HG03439 (cell line): ENCODE measurements around the gene EEA1.
"Not testable (repeated sequence)": the region's sequence is repeated elsewhere in the genome, so short reads cannot be mapped to it uniquely, and the experiment has no call there.

Source experiments
- ATAC-seq: cut with Tn5 transposase; IDR thresholded peaks from one replicate; pipeline ENCODE4 v1.9.1; 2021; ENCODE audit warnings: mild to moderate bottlenecking, moderate library complexity; ENCODE audit not compliant: unreplicated experiment

EEA1 gene

DNA sequence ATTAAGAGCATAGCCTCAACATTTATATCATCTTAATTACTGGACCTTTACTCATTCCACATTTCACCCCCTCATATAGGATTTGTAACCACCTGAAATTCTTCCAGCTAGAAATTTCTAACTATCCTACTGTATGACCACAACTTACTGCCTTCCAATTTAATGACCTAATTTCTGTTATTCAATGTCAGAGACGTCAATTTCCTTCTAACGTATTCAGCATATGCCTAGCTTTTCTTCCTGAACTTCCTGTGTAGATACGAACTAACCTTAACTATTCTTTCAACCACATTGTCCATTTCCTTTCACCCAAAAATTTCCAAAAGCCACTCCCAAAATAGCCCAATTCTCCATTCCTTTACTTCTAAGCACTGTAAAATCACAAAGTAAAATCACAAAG lies 108.0 kb downstream of the EEA1 start:
- ATAC-seq: no peak

DNA sequence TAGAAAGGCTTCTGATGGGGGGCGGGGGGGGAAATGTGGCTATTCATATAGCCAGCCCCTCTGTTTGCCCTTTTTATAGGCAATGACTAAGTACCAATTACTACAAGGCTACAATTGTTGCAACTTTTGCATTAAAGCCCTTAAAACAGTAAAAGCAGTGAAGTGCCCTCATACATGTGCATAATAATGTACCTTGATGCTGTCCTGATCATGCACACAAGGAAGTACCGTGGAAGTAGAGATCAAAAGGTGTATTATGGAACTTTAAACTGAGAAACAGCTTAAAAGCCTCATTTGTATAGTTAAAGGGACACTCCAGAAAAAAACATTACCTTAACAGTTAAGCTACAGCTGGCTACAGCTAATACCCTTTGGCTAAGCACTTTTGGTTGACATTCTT lies 114.5 kb downstream of the EEA1 start:
- no peak for ATAC-seq

DNA sequence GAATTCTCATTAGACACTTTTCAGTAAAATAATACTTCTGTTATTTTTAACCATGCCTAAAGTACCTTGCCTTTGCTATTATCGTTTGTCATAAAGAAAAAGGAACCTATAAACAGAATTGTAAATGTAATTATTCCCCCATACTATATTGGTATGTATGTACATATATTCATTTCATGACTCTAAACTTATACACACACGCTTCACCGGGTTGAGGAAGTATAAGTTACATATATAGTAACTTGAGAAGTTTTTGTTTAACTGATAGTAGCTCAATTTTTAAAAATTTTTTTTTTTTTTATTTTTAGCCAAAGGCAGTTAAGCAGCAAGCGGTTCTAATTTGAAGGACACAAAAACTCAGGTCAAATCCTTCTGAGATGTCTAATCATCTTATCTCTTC lies 118.7 kb downstream of the EEA1 start:
- peak; percentile 66 for ATAC-seq

DNA sequence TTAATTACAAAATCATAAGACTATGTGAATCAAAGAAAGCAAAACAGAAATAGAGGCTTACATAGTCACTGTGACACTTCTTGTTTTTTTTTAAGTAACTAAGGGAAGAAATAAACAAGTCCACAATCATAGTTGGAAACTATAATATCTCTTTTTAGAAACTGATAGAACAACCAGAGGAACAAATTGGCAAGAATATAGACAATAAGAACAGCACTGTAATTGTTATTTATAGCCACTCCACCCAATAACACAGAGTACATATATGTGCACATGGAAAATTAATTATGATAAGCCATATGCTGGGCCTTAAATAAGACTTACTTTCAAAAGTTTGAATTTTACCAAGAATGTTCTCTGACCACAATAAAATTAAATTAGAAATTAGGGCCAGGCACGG lies 125.2 kb downstream of the EEA1 start:
- ATAC-seq: no peak

DNA sequence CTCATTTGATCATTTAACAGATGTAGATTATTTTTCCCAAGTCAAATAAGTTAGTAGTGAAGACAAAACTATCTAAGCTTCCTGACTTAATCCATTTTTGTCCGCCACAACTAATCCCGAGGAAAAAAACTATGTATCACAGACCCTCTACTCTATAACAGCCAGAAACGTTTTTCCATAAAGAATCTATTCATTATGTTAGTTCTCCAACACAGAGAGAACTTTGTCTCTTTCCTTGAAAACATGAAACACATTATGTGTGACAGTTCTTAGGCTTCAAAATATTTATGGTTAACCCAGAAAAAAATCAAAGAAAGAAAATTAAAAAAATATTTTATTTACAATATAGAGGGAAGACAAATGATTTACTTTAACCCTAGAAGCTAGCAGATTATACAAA lies 126.2 kb downstream of the EEA1 start:
- no peak for ATAC-seq

DNA sequence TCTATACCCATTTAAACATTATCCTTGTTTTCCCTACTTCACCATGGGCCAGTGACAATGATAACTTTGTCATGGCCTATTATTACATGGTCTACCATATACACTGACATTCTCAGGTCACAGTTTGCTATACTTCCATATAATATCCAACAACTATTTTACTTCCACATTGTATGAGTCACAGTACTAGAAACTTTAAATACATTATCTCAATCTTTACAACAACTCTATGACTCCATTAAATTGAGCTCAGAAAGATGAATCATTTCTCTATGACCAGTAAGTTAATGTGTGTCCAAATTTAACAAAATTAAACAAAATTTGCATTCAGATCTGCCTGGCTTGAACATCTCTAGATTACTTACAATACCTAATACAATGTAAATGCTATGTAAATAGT lies 132.4 kb downstream of the EEA1 start:
- ATAC-seq: no peak

DNA sequence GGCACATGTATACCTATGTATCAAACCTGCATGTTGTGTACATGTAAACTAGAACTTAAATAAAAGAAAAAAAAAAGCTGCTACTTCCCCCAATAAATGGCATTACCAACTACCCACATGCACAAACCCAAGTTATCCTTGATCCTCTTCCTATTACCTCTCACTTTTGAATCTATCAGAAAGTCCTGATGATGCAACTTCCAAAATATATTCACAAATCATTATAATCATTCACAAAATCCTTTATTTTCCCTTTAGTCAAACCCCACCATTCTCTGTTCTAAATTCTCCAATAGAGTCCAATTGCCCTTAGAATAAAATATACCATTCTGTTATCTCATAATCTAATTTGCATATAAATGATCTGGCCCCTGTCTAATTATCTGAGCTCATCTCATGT lies 134.3 kb downstream of the EEA1 start:
- ATAC-seq: no peak

DNA sequence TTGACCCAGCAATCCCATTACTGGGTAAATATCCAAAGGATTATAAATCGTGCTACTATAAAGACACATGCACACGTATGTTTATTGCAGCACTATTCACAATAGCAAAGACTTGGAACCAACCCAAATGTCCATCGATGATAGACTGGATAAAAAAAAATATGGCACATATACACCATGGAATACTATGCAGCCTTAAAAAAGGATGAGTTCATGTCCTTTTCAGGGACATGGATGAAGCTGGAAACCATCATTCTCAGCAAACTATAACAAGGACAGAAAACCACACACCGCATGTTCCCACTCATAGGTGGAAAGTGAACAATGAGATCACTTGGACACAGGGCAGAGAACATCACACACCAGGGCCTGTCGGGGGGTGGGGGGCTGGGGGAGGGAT lies 134.7 kb downstream of the EEA1 start:
- not testable (repeated sequence) for ATAC-seq

DNA sequence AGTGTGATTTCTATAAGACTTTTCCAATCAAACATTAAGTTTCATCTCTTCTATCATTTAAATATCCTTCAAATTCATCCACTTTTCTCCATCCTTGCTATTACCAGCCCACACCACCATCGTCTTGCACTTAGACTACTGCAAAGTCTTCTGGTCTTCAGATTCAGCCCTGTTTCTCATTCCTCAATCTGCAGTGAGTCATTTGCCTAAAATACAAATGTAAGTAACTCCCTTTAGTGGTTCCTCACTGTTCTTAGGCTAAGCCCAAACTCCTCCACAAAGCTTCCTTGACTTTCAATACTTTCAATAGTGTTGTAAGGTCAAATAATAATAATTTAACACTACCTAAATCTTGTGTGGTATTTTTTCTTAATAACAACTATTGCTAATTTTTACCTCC lies 143.1 kb downstream of the EEA1 start:
- ATAC-seq: no peak

DNA sequence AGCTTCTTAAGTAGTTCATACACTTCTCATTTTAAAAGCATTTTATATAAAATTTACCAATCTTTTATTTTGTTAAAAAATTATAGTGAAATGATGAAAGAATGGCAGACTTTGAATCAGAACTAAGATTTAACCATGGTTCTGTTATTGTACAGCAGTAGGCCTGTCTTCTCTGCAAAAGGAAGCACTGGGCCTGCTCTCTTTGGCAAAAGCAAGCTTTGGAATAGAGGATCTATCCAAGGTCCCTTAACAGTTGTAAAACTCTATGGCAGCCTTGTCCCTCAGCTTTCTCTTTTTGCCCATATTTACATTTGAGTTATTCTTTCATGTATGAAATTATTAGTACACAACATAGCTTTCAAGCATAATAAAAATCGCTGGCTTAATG lies 143.5 kb downstream of the EEA1 start:
- no peak for ATAC-seq

DNA sequence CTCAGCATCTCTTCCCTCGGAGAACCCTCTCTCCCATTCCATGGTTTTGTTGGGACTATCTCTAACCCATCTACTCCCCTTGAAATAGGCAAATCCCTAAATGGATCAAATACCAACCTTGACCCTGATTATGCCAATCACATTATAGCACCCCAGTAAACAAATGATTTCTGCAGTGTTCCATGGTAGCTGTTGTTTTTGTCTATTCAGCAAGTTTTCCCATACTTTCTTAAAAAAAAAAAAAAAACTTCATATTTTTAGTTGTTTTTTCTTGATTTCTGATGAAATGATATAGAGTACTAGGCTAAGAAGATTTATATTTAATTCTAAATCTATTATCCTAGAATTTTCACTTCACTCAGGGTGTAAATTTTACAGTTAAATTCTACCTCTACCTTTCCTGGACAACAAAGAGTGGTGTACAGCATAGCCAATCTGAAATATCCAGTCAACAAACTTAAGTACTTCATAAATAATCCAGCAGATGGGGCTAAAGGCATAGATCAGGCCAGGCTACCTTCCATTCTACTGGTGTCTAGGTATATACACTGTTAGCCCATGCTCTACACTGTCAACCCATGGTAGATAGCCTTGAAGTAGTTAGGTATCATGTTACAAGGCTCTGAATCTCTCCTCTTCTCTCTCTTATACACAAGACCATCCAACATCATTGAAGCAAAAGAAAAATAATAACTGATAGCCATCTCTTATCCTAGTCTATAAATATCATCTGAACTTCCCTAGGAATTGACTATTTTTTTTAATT lies 144.1 kb downstream of the EEA1 start:
- peak; percentile 96 for ATAC-seq

DNA sequence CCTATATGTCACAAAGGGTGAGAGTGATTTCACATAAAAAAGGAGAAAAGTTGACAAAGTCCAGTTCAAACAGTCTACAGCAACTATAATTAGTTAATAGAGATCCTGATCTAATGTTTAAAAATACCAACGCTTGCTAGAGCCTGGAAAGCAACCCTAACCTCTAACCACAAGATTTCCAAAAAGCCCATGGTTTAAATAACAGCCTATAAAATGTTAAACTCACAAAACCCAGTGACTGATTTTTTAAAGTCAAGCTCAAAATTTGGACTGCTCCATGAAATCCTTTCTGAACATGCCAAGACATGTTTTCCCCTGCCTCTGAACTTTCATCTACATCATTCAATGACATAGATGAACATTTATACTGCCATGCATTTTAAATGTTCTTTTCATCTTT lies 144.7 kb downstream of the EEA1 start:
- no peak for ATAC-seq

DNA sequence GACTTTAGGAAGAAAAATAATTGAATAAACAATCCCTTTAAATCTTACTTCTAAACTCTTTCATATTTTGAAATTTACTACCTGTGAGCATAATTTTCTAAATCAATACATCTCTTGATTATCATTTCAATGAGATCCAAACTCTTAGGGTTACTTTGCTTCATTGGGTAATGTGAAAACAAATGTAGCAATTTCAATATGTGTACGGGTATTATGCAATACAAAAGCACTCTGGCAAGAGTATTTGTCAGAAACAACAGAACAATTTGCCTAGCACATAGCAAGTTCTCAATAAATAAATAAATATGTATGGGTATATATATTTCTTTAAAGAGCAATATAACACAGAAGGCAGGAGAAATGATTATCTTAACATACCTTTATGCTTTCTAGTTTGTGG lies 149.2 kb downstream of the EEA1 start:
- ATAC-seq: no peak

DNA sequence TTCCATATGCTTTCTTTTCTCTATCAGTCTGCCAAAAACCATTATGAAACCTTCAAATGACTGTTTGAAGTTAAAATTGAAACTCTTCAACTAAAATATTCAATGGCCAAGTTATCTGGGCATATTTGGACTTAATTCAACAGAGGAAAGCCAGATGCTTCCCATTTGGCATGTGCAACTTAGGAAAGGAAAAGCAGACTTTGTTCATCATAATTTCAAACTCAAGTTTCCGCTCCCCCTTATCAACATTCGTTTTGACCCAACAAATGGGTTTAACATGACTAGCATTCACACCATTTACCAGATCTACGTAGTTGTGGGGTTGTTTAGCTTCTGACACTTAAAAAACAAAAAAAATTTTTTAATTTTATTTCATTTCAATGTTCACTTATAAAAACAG lies 150.6 kb downstream of the EEA1 start:
- no peak for ATAC-seq

DNA sequence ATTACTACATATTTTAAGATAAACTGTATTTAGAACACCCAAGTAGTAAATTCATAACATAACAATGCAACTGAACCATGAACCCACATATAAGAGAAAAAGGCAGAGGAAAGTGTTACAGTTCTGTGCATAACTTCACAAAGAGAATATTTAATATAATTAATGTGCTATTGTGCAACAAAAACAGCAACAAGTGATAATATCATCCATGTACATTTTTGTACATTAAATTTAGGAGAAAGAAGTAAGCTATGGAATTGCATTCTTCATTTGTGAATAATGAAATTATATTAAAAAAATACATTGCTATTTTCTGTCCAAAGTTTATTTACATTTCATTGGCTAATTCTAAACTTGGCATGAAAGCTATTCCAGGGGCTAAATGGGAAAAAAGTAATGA lies 153.7 kb downstream of the EEA1 start:
- no peak for ATAC-seq

DNA sequence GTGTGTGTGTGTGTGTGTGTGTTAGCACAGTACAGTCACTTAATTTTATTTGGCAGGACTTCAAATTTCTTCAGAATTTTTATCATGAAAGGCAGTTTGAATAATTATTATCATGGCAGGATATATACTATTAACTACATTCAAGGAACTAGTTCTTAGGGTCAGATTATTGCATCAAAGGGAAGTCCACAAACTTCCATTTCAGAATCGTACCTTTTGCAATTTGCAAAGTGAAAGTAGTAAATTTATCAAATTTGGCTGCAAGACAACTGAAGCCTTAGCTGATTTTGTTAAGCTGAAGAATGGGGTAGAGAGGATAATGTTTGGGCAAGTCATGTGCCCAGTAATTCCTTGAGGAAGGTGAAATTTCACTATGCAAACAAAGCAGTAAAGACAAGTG lies 158.1 kb downstream of the EEA1 start:
- no peak for ATAC-seq

DNA sequence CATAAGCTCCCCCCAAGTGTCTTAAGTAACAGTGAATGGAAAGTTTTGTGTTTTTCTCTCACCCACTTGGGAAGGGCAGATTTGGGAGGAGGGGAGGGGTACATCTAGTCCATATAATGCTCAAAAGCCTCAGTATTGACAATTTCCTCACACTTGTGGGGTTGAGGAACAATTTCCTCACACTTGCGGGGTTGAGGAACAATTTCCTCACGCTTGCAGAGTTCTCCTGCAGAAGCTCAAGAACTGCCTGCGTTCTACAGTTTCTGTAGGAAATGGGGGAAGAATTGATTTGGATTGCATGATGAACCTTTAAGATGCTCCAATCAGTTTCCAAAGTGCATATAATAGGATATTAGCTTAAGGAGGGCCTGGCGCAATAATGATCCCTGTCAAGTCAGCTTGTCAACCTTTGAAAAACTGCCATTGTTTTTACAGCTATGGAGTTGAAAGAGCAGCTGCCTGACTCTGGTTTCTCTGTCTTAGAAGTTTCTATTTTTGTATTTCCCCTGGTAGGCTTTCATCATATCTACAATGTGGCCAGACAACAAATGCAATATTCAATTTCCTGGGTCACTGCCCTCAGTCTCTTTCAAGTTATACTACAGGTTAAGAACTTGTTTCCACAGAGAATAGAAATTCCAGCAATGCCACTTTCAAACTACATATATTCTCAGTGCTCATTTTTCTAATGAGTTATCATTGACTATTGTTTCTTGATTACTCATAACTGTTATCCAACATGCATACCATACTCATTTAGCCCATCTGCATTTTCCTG lies 159.8 kb downstream of the EEA1 start:
- peak; percentile 78 for ATAC-seq

DNA sequence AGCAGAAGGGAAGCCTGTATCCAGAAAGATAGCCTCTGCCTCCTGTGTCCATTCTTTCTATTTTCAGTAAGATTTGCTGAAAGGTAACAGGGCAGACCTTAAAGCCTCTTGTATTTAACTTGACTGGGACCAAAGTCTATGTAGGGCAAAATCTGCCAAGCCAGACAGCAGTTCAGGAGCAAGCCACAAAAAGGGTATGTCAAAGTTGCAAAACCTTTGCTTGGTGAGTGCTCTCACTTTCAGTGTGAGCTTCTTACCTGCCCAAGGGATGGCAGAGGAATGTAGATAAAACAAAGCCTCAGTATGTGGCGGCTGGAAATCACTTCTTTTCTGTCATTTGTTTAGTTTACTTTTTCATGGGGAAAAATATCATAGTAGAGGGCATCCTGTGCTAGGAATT lies 163.2 kb downstream of the EEA1 start:
- no peak for ATAC-seq

DNA sequence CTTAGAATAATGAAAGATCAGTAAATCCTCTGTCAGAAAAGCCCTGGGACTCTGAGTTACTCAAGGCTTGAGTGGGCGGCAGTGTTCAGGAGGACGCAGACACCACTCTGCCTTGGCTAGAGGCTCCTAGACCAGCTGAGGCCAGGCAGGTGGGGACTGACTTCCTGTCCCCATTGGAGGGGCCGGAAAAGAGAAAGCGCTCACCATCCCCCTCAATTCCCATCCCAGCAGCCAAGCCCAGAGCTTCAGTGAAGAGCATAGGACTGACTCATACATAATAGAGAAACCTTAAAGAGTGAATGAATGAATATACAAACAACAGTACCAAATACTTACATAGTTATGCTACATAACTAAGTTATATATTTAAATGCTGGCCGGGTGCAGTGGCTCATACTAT lies 164.3 kb downstream of the EEA1 start:
- no peak for ATAC-seq

DNA sequence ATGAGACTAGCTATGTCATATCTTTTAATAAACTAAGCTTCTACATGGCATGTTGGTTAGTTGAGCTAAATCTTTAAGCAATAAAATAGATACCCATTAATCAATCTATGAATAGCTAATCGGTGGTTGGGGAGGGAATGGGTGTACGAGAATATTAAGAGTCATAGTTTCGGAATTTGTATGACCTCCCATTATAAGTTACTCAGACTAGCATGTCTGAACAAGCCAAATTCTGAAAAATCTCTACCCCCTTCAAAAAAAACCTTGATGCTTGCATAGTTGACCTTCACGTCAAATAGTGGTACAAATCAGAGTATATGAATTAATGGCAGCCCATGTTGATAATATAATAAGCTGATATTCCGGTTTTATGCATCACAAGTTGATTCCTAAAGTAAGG lies 166.3 kb downstream of the EEA1 start:
- ATAC-seq: no peak

DNA sequence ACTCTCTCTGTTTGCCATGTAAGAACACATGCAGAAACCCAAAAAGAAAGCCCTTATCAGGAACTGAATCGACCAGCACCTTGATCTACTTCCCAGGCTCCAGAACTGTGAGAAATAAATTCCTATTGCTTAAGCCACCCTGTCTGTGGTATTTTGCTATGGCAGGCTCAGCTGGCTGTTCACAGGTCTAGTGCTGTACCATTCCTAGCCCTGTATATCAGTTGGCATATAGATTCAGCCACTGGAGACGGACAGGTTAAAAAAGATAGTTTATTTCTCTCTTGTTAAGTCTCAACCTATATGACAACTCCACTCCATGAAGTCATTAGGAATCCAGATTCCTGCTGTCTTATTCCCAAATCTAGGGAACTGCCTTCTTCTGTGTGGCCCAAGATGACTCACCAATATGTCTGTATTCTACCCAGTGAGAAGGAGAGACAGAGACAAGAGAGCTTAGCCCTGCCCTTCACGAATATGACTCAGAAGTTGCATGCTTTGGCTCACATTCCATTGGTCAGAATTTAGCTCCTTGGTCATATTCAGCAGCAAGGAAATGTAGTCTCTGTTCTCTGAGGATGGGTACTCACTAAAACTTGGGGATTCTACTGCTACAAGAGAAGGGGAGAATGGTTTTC lies 169.3 kb downstream of the EEA1 start:
- ATAC-seq: no peak

DNA sequence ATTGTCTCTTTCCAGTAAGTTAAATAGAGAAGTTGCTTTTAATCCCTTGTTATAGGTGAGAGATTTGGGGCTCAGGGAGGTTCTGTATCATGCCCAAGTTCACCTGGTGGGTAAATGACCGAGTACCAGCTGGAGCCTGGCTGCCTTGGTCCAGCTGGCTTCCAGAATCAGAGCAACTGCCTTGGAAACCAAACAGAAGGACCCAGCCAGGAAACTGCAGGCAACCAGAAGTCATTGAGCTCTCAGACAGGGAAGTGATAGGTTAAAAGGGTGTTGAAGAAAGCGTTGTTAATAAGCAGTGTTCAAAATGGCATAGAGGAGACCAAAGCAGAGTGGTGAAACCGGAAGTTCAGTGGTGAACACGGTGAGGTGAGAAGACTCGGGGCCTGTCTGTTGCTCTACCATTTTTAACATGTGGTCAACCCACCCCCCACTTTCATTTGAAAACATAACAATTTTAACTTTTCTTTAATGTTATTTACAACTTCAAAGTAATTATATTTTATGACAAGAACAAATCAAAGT lies 171.4 kb downstream of the EEA1 start:
- ATAC-seq: no peak
